Keratinocyte (primary cell): Measurements from ENCODE around the gene COG5.

Source experiments
- CTCF ChIP-seq, 3 experiments: IDR thresholded peaks in 1 of 3; conservative IDR thresholded peaks in 1 of 3; optimal IDR thresholded peaks in 1 of 3; 2 replicates in 2 of 3; 3 replicates in 1 of 3; pipeline versions ENCODE3 to v1.5.1; 2011; ENCODE audit warnings: low read length in 3 of 3, mild to moderate bottlenecking in 3 of 3, moderate library complexity in 2 of 3, control low read depth in 1 of 3, inconsistent platforms in 1 of 3; ENCODE audit not compliant: insufficient read depth in 2 of 3; ENCODE audit errors: extremely low read depth in 1 of 3
- EZH2 ChIP-seq: IDR thresholded peaks from one replicate; pipeline ENCODE4 v1.6.1; 2012; ENCODE audit warnings: inconsistent platforms, mild to moderate bottlenecking, low read length, moderate library complexity

GRCh38 chr7:107170051-107170915 is 393.4 kb downstream of the COG5 start:
- TF ChIP-seq CTCF (optimal IDR thresholded peaks at IDR 0.05 in 1 of 3, IDR thresholded peaks at IDR 0.05 in 1 of 3, conservative IDR thresholded peaks at IDR 0.05 in 1 of 3; ENCODE audit: extremely low read depth in 1 of 3, insufficient read depth in 2 of 3, low read length in 3 of 3) (no peak), EZH2 (no peak)
